ENCODE measurements around the gene TGM1.

DNA sequence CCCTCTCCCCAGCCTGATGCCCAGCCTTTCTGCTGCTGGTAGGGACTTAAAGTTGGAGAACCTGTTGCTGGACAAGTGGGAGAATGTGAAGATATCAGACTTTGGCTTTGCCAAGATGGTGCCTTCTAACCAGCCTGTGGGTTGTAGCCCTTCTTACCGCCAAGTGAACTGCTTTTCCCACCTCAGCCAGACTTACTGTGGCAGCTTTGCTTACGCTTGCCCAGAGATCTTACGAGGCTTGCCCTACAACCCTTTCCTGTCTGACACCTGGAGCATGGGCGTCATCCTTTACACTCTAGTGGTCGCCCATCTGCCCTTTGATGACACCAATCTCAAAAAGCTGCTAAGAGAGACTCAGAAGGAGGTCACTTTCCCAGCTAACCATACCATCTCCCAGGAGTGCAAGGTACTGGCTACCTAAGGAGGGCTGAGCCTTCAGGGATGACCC is 55.8 kb downstream of the TGM1 start:
- no peak for TF ChIP-seq HCFC1 (IDR thresholded peaks at IDR 0.05; ENCODE audit: low read length)
- TF ChIP-seq, protein P1, sequence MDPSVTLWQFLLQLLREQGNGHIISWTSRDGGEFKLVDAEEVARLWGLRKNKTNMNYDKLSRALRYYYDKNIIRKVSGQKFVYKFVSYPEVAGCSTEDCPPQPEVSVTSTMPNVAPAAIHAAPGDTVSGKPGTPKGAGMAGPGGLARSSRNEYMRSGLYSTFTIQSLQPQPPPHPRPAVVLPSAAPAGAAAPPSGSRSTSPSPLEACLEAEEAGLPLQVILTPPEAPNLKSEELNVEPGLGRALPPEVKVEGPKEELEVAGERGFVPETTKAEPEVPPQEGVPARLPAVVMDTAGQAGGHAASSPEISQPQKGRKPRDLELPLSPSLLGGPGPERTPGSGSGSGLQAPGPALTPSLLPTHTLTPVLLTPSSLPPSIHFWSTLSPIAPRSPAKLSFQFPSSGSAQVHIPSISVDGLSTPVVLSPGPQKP (IDR thresholded peaks at IDR 0.05; ENCODE audit: low read depth, low read length), result no peak
- TF ChIP-seq, protein P2, sequence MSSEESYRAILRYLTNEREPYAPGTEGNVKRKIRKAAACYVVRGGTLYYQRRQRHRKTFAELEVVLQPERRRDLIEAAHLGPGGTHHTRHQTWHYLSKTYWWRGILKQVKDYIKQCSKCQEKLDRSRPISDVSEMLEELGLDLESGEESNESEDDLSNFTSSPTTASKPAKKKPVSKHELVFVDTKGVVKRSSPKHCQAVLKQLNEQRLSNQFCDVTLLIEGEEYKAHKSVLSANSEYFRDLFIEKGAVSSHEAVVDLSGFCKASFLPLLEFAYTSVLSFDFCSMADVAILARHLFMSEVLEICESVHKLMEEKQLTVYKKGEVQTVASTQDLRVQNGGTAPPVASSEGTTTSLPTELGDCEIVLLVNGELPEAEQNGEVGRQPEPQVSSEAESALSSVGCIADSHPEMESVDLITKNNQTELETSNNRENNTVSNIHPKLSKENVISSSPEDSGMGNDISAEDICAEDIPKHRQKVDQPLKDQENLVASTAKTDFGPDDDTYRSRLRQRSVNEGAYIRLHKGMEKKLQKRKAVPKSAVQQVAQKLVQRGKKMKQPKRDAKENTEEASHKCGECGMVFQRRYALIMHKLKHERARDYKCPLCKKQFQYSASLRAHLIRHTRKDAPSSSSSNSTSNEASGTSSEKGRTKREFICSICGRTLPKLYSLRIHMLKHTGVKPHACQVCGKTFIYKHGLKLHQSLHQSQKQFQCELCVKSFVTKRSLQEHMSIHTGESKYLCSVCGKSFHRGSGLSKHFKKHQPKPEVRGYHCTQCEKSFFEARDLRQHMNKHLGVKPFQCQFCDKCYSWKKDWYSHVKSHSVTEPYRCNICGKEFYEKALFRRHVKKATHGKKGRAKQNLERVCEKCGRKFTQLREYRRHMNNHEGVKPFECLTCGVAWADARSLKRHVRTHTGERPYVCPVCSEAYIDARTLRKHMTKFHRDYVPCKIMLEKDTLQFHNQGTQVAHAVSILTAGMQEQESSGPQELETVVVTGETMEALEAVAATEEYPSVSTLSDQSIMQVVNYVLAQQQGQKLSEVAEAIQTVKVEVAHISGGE (CRISPR knock-in tag; IDR thresholded peaks at IDR 0.05), result no peak
- TF ChIP-seq RBBP5 (conservative IDR thresholded peaks at IDR 0.05), result no peak
- TF ChIP-seq RFX5 (IDR thresholded peaks at IDR 0.05; ENCODE audit: low read depth, low read length), result no peak
- TF ChIP-seq, protein P3, sequence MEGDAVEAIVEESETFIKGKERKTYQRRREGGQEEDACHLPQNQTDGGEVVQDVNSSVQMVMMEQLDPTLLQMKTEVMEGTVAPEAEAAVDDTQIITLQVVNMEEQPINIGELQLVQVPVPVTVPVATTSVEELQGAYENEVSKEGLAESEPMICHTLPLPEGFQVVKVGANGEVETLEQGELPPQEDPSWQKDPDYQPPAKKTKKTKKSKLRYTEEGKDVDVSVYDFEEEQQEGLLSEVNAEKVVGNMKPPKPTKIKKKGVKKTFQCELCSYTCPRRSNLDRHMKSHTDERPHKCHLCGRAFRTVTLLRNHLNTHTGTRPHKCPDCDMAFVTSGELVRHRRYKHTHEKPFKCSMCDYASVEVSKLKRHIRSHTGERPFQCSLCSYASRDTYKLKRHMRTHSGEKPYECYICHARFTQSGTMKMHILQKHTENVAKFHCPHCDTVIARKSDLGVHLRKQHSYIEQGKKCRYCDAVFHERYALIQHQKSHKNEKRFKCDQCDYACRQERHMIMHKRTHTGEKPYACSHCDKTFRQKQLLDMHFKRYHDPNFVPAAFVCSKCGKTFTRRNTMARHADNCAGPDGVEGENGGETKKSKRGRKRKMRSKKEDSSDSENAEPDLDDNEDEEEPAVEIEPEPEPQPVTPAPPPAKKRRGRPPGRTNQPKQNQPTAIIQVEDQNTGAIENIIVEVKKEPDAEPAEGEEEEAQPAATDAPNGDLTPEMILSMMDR (IDR thresholded peaks at IDR 0.05 in 2 of 3, conservative IDR thresholded peaks at IDR 0.05 in 1 of 3; ENCODE audit: control insufficient read depth in 2 of 3, extremely low read depth in 1 of 3, insufficient read depth in 1 of 3, low read depth in 3 of 3, low read length in 3 of 3), result no peak
- TF ChIP-seq POLR2A (IDR thresholded peaks at IDR 0.05; ENCODE audit: low read depth, low read length), result no peak
- no peak; the same call in 1 of the 2 replicates for TF ChIP-seq POLR2AphosphoS5 (IDR thresholded peaks at IDR 0.05; ENCODE audit: low read length)
- TF ChIP-seq BRCA1 (IDR thresholded peaks at IDR 0.05; ENCODE audit: low read depth, low read length), result no peak
